ENCODE results near the gene ALOX5AP.

DNA sequence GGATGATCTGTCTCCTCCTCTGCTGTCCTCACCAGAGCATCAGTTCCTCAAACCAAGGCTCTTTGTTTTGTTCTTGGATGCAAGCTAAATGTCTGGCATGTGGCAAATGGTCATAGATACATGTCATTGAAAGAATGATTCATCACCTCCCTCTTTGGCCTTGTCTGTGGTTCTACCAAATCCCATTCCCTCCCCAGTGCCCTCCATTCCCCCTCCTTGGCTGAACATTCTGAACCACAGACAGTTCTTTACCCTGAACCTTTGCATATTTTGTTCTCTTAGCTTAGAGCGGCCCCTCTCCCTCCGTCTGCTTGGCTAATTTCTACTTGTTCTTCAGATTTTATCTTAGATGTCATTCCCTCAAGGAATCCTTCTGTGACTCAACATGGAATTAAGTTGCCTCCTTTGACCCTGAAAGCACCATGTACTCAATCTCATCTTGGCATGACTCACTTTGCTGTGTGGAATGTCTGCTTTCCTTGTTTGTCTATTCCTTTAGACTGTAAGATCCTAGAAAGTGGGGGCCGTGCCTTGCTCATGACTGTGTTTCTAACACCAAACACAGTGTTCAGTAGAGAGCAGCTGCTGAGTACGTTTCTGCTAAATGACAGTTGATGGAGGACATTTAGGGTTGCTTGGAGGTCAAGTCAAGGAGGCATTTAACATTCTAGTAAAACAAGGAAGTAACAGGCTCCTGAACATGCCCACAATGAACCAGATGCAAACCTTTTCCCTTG lies 8.1 kb downstream of the ALOX5AP start:
- TF ChIP-seq, protein P1, sequence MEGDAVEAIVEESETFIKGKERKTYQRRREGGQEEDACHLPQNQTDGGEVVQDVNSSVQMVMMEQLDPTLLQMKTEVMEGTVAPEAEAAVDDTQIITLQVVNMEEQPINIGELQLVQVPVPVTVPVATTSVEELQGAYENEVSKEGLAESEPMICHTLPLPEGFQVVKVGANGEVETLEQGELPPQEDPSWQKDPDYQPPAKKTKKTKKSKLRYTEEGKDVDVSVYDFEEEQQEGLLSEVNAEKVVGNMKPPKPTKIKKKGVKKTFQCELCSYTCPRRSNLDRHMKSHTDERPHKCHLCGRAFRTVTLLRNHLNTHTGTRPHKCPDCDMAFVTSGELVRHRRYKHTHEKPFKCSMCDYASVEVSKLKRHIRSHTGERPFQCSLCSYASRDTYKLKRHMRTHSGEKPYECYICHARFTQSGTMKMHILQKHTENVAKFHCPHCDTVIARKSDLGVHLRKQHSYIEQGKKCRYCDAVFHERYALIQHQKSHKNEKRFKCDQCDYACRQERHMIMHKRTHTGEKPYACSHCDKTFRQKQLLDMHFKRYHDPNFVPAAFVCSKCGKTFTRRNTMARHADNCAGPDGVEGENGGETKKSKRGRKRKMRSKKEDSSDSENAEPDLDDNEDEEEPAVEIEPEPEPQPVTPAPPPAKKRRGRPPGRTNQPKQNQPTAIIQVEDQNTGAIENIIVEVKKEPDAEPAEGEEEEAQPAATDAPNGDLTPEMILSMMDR (IDR thresholded peaks at IDR 0.05; ENCODE audit: insufficient read depth, low read length): no peak
- peak; percentile 40; the same call in 1 of the 2 replicates for TF ChIP-seq POLR2AphosphoS5 (IDR thresholded peaks at IDR 0.05; ENCODE audit: low read depth)
